GM18907 (cell line): ENCODE results near the gene KCTD7.
A peak's percentile ranks its signal among the peaks of the same experiment; 100 is the strongest.
"Not testable (repeated sequence)": the region's sequence is repeated elsewhere in the genome, so short reads cannot be mapped to it uniquely, and the experiment has no call there.

Source experiments
- ATAC-seq: cut with Tn5 transposase; IDR thresholded peaks from one replicate; pipeline ENCODE4 v1.9.1; 2021; ENCODE audit warnings: mild to moderate bottlenecking, moderate library complexity; ENCODE audit not compliant: unreplicated experiment

KCTD7 gene

GRCh38 chr7:66681491-66682349, 53.0 kb downstream of the KCTD7 start:
- ATAC-seq: peak; percentile 93

- ATAC-seq: peak; percentile 27
Measured at GRCh38 chr7:66682350-66683093, 53.8 kb downstream of the KCTD7 start.

GRCh38 chr7:66683094-66683769, 54.6 kb downstream of the KCTD7 start:
- ATAC-seq: not testable (repeated sequence)

DNA sequence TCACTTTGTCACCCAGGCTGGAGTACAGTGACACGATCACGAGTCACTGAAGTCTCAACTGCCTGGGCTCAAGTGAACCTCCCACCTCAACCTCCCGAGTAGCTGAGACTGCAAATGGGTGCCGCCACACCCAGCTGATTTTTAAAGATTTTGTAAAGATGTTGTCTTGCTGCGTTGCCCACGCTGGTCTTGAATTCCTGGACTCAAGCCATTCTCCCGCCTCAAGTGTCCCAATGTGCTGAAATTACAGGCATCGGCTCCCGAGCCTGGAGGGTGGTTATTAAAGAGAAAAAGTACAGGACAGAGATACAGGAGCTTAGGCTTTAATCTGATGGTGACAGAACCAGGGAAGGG, 55.1 kb downstream of the KCTD7 start:
- no peak for ATAC-seq

GRCh38 chr7:66685663-66686062, 57.0 kb downstream of the KCTD7 start:
- ATAC-seq: not testable (repeated sequence)

DNA sequence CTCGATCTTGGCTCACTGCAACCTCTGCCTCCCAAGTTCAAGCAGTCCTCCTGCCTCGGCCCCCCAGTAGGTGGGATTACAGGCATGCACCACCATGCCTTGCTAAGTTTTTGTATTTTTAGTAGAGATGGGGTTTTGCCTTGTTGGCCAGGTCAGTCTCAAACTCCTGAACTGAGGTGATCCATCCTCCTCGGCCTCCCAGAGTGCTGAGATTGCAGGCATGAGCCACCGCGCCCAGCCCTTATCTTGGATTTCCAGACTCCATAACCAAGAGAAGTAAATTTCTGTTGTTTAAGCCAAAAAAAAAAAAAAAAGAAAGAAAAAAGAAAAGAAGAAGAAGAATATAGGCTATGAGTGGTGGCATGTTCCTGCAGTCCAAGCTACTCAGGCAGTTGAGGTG, 58.5 kb downstream of the KCTD7 start:
- ATAC-seq: no peak

DNA sequence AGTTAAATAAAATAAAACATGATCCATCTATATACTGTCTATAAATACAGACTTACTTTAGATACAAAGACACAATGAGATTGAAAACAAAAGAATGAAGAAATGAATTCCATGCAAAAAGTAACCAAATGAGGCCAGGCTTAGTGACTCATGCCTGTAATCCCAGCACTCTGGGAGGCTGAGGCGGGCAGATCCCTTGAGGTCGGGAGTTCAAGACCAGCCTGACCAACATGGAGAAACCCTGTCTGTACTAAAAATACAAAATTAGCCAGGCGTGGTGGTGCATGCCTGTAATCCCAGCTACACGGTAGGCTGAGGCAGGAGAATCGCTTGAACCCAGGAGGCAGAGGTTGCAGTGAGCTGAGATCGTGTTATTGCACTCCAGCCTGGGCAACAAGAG, 59.0 kb downstream of the KCTD7 start:
- ATAC-seq: not testable (repeated sequence)

DNA sequence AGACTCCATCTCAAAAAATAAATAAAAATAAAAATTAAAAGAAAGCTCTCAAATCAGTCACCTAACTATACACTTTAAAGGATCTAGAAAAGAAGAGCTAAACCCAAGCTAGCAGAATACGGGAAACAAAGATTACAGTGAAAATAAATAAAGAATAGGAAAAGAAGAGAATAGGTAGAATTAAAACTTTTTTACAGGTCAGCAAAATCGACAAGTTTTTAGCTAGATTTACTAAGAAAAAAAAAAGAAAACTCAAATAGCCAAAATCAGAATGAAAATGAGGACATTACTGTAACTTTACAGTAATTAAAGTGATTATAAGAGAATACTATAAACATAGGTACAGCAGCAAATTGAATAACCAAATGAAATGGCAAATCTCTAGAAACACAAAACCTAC, 60.4 kb downstream of the KCTD7 start:
- ATAC-seq: no peak

DNA sequence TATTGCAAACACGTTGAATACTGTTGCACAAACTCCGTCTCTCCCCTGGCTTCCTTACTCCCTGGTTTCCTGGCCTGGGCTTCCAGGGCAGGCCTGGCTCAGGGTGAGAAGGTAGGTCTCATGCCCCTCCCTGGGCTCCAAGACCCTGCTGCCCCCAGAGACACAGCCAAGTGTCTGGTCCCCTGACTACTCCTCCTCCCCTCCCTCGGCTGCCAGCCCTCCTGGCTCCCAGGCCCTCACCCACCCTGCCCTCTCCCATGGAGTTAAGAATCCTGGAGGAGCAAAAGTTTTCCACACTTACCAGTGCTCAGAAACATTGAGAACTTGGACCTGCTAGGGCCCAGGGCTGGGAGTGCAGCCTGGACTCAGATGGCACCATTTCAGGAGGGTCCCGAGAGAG, 64.7 kb downstream of the KCTD7 start:
- no peak for ATAC-seq
